HG03432 (cell line): ENCODE data around the gene PRKD1.
"Not testable (repeated sequence)": the region's sequence is repeated elsewhere in the genome, so short reads cannot be mapped to it uniquely, and the experiment has no call there.

Experiments used
- ATAC-seq: cut with Tn5 transposase; IDR thresholded peaks from one replicate; pipeline ENCODE4 v1.9.1; 2021; ENCODE audit warnings: mild to moderate bottlenecking, moderate library complexity; ENCODE audit not compliant: unreplicated experiment

The PRKD1 gene

GRCh38 chr14:29839691-29840090 is 88.0 kb downstream of the PRKD1 start:
- not testable (repeated sequence) for ATAC-seq

- ATAC-seq: no peak
Observed at GRCh38 chr14:29838752-29839151, 88.9 kb downstream of the PRKD1 start.

GRCh38 chr14:29836395-29836794 is 91.3 kb downstream of the PRKD1 start:
- ATAC-seq: no peak

- no peak for ATAC-seq
Observed at GRCh38 chr14:29832042-29832441, 95.6 kb downstream of the PRKD1 start.

GRCh38 chr14:29829851-29830250 is 97.8 kb downstream of the PRKD1 start:
- no peak for ATAC-seq

- ATAC-seq: no peak
Observed at GRCh38 chr14:29823816-29824215, 103.8 kb downstream of the PRKD1 start.

GRCh38 chr14:29822430-29822709 is 105.3 kb downstream of the PRKD1 start:
- no peak for ATAC-seq

- no peak for ATAC-seq
Observed at GRCh38 chr14:29821661-29822429, 105.8 kb downstream of the PRKD1 start.

GRCh38 chr14:29821242-29821641 is 106.4 kb downstream of the PRKD1 start:
- ATAC-seq: no peak

GRCh38 chr14:29820785-29821184 is 106.9 kb downstream of the PRKD1 start:
- ATAC-seq: no peak

- no peak for ATAC-seq
Observed at GRCh38 chr14:29817767-29818405, 109.8 kb downstream of the PRKD1 start.

GRCh38 chr14:29815016-29815674 is 112.5 kb downstream of the PRKD1 start:
- ATAC-seq: no peak

- no peak for ATAC-seq
Observed at GRCh38 chr14:29814156-29815015, 113.3 kb downstream of the PRKD1 start.

GRCh38 chr14:29810682-29811081 is 117.0 kb downstream of the PRKD1 start:
- no peak for ATAC-seq

- ATAC-seq: no peak
Observed at GRCh38 chr14:29810064-29810463, 117.6 kb downstream of the PRKD1 start.

- ATAC-seq: no peak
Observed at GRCh38 chr14:29806124-29806517, 121.5 kb downstream of the PRKD1 start.

- no peak for ATAC-seq
Observed at GRCh38 chr14:29805415-29806123, 122.1 kb downstream of the PRKD1 start.

- no peak for ATAC-seq
Observed at GRCh38 chr14:29804481-29805266, 123.0 kb downstream of the PRKD1 start.

GRCh38 chr14:29803045-29803444 is 124.6 kb downstream of the PRKD1 start:
- ATAC-seq: no peak

- ATAC-seq: no peak
Observed at GRCh38 chr14:29802211-29802610, 125.4 kb downstream of the PRKD1 start.
